ENCODE data around the gene SULT1E1.

DNA sequence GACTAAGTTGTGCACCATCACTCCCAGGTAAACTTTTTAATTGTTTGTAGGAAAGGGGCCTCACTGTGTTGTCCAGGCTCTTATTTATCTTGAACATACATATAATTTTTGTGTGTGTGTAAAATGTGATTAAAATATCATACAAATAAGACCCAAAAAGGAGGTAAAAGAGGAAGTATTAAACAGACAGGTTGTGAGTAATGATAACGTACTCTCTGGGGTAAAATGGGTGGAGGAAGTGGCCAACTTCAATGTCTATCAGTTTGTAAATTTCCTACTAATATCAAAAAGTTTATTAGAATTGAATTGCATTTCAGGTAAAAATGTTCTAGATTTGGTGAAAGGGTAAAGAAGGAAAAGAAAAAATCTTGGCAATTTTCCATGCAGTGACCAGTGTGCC lies 48.8 kb downstream of the SULT1E1 start:
- TF ChIP-seq, protein P1, sequence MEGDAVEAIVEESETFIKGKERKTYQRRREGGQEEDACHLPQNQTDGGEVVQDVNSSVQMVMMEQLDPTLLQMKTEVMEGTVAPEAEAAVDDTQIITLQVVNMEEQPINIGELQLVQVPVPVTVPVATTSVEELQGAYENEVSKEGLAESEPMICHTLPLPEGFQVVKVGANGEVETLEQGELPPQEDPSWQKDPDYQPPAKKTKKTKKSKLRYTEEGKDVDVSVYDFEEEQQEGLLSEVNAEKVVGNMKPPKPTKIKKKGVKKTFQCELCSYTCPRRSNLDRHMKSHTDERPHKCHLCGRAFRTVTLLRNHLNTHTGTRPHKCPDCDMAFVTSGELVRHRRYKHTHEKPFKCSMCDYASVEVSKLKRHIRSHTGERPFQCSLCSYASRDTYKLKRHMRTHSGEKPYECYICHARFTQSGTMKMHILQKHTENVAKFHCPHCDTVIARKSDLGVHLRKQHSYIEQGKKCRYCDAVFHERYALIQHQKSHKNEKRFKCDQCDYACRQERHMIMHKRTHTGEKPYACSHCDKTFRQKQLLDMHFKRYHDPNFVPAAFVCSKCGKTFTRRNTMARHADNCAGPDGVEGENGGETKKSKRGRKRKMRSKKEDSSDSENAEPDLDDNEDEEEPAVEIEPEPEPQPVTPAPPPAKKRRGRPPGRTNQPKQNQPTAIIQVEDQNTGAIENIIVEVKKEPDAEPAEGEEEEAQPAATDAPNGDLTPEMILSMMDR (conservative IDR thresholded peaks at IDR 0.05 in 1 of 2, IDR thresholded peaks at IDR 0.05 in 1 of 2; ENCODE audit: low read depth in 1 of 2, low read length in 2 of 2) = no peak
- TF ChIP-seq EZH2 (IDR thresholded peaks at IDR 0.05; ENCODE audit: low read length, missing control alignments) = no peak
